H1 (cell line): ENCODE results near the gene MRPS14. TPM values are rescaled to one million over a fixed set of nuclear protein-coding genes. Genes with fewer than 3 reads are reported as not detected.

Source experiments
- CTCF ChIA-PET: fragments of 300-600 bp; sonication (Branson Sonifier 250); formaldehyde crosslinking; loops from one replicate; lab custom pipeline; 2021; ENCODE audit not compliant: partially characterized antibody; lab: Charles Lee
- POLR2A ChIA-PET: fragments of 300-600 bp; sonication (Branson Sonifier 250); formaldehyde crosslinking; loops from one replicate; lab custom pipeline; 2021; ENCODE audit warnings: inconsistent platforms; ENCODE audit not compliant: partially characterized antibody; lab: Charles Lee
- DNase-seq, 2 experiments: peaks; one replicate each; pipeline versions ENCODE4 v3.0.0 to v3.0.0-alpha.2; 2010 to 2022; ENCODE audit warnings: low spot score in 2 of 2, low read depth in 1 of 2, mixed read lengths in 1 of 2
- FAIRE-seq: peaks from 2 replicates; lab custom pipeline; 2011; peaks lifted over from hg19 to GRCh38; lab: Jason Lieb, UNC
- H2AFZ ChIP-seq: 2 replicates; pipeline ENCODE4 v1.8.1; 2012; ENCODE audit warnings: low read length, inconsistent platforms
- H2AK5ac ChIP-seq: 2 replicates; pipeline ENCODE4 v1.6.1; 2013; ENCODE audit warnings: low read depth, low read length
- H2BK120ac ChIP-seq: replicated peaks from 2 replicates; pipeline ENCODE3; 2013; ENCODE audit warnings: low read depth, low read length, inconsistent platforms
- H2BK12ac ChIP-seq: 2 replicates; pipeline ENCODE4 v1.6.1; 2013; ENCODE audit warnings: low read depth, low read length
- H2BK15ac ChIP-seq: 2 replicates; pipeline ENCODE4 v1.6.1; 2013; ENCODE audit warnings: low read length
- H2BK20ac ChIP-seq: 2 replicates; pipeline ENCODE4 v1.6.1; 2013; ENCODE audit warnings: low read length
- H2BK5ac ChIP-seq: 2 replicates; pipeline ENCODE4 v1.6.1; 2013; ENCODE audit warnings: low read depth, low read length
- H3K14ac ChIP-seq: 2 replicates; pipeline ENCODE4 v1.6.1; 2013; ENCODE audit warnings: inconsistent platforms; ENCODE audit not compliant: insufficient read length
- H3K18ac ChIP-seq: 2 replicates; pipeline ENCODE4 v1.6.1; 2013; ENCODE audit warnings: low read length; ENCODE audit errors: extremely low read depth
- H3K23ac ChIP-seq: 2 replicates; pipeline ENCODE4 v1.6.1; 2013; ENCODE audit warnings: inconsistent platforms; ENCODE audit not compliant: insufficient read length
- H3K23me2 ChIP-seq: 2 replicates; pipeline ENCODE4 v1.6.1; 2013; ENCODE audit warnings: low read depth, low read length
- H3K27ac ChIP-seq: 2 replicates; pipeline ENCODE4 v1.6.1; 2011; ENCODE audit warnings: low read depth, low read length, inconsistent platforms
- H3K27me3 ChIP-seq, 4 experiments: replicated peaks in 1 of 4; 1 replicate in 1 of 4; 2 replicates in 3 of 4; pipeline versions ENCODE4 v1.6.1 to v1.8.1; 2011 to 2013; ENCODE audit warnings: low read length in 3 of 4, mild to moderate bottlenecking in 3 of 4, inconsistent platforms in 2 of 4, mixed read lengths in 2 of 4, moderate library complexity in 1 of 4; ENCODE audit not compliant: control insufficient read depth in 3 of 4, insufficient read depth in 3 of 4; ENCODE audit errors: extremely low read depth in 1 of 4
- H3K36me3 ChIP-seq, 4 experiments: 2 replicates each; pipeline versions ENCODE4 v1.6.1 to v1.8.1; 2011 to 2013; ENCODE audit warnings: mild to moderate bottlenecking in 4 of 4, low read length in 3 of 4, moderate library complexity in 2 of 4, control low read depth in 1 of 4, inconsistent platforms in 1 of 4; ENCODE audit not compliant: insufficient read depth in 4 of 4, control insufficient read depth in 2 of 4
- H3K4ac ChIP-seq: replicated peaks from 2 replicates; pipeline ENCODE3; 2013; ENCODE audit warnings: low read length, low read depth, mixed read lengths, inconsistent platforms; ENCODE audit not compliant: insufficient read length
- H3K4me1 ChIP-seq, 4 experiments: replicated peaks in 1 of 4; 1 replicate in 1 of 4; 2 replicates in 3 of 4; pipeline versions ENCODE4 v1.6.1 to v1.8.1; 2011 to 2013; ENCODE audit warnings: low read length in 3 of 4, inconsistent platforms in 2 of 4, mixed read lengths in 1 of 4; ENCODE audit not compliant: insufficient read depth in 4 of 4, control insufficient read depth in 3 of 4
- H3K4me2 ChIP-seq, 2 experiments: 2 replicates each; pipeline versions ENCODE4 v1.6.1 to v1.8.1; 2011 to 2013; ENCODE audit warnings: low read depth in 2 of 2, low read length in 2 of 2, control low read depth in 1 of 2, inconsistent platforms in 1 of 2, mild to moderate bottlenecking in 1 of 2; ENCODE audit not compliant: insufficient read depth in 1 of 2
- H3K4me3 ChIP-seq, 4 experiments: fragments of 200-600, 300-600 bp in 1 of 4; sonication (generic), shearing (Covaris generic), sonication (Bioruptor Twin) in 1 of 4; 2 replicates each; pipeline versions ENCODE4 v1.5.1 to v1.8.1; 2011 to 2016; ENCODE audit warnings: low read length in 4 of 4, low read depth in 3 of 4, control low read depth in 2 of 4, inconsistent platforms in 2 of 4, mild to moderate bottlenecking in 2 of 4, mixed read lengths in 1 of 4, moderate library complexity in 1 of 4; ENCODE audit not compliant: insufficient read depth in 2 of 4; ENCODE audit errors: extremely low read depth in 1 of 4
- H3K56ac ChIP-seq: replicated peaks from 2 replicates; pipeline ENCODE3; 2013; ENCODE audit warnings: low read depth, mild to moderate bottlenecking, mixed read lengths, low read length, inconsistent platforms; ENCODE audit not compliant: insufficient read length
- H3K79me1 ChIP-seq: 2 replicates; pipeline ENCODE4 v1.6.1; 2013; ENCODE audit warnings: low read depth, low read length, control low read depth
- H3K79me2 ChIP-seq, 2 experiments: 2 replicates each; pipeline versions ENCODE4 v1.6.1 to v1.8.1; 2012 to 2013; ENCODE audit warnings: low read length in 2 of 2, mild to moderate bottlenecking in 2 of 2, inconsistent platforms in 1 of 2; ENCODE audit not compliant: insufficient read depth in 2 of 2, control insufficient read depth in 1 of 2
- H3K9ac ChIP-seq, 4 experiments: replicated peaks in 1 of 4; 1 replicate in 1 of 4; 2 replicates in 3 of 4; pipeline versions ENCODE4 v1.6.1 to v1.8.1; 2011 to 2013; ENCODE audit warnings: low read depth in 3 of 4, low read length in 3 of 4, control low read depth in 2 of 4, mild to moderate bottlenecking in 2 of 4, moderate library complexity in 2 of 4, inconsistent platforms in 1 of 4; ENCODE audit errors: extremely low read depth in 1 of 4
- H3K9me3 ChIP-seq, 2 experiments: 2 replicates each; pipeline versions ENCODE4 v1.6.1 to v1.8.1; 2012 to 2013; ENCODE audit warnings: mild to moderate bottlenecking in 2 of 2, moderate library complexity in 2 of 2, control low read depth in 1 of 2, inconsistent platforms in 1 of 2, low read depth in 1 of 2, low read length in 1 of 2, mixed read lengths in 1 of 2; ENCODE audit not compliant: insufficient read depth in 2 of 2
- H4K20me1 ChIP-seq, 2 experiments: replicated peaks in 1 of 2; 2 replicates each; pipeline versions ENCODE3 to v1.8.1; 2011 to 2013; ENCODE audit warnings: inconsistent platforms in 2 of 2, low read length in 2 of 2, mild to moderate bottlenecking in 1 of 2; ENCODE audit not compliant: insufficient read depth in 2 of 2, control insufficient read depth in 1 of 2
- H4K5ac ChIP-seq: 2 replicates; pipeline ENCODE4 v1.6.1; 2013; ENCODE audit warnings: low read length, low read depth, mixed read lengths, inconsistent platforms; ENCODE audit not compliant: insufficient read length
- H4K8ac ChIP-seq: 2 replicates; pipeline ENCODE4 v1.8.0; 2013; ENCODE audit warnings: mild to moderate bottlenecking, moderate library complexity, low read length, inconsistent platforms; ENCODE audit not compliant: insufficient read depth; ENCODE audit errors: extremely low read depth
- H4K91ac ChIP-seq: replicated peaks from 2 replicates; pipeline ENCODE3; 2013; ENCODE audit warnings: low read length, mixed read lengths, inconsistent platforms; ENCODE audit not compliant: insufficient read length
- RNF2 ChIP-seq: fragments of 200-900, 300-1000 bp; sonication (generic); IDR thresholded peaks from 2 replicates; pipeline ENCODE4 v1.7.1; 2016; ENCODE audit warnings: borderline replicate concordance, low read depth, mild to moderate bottlenecking, antibody characterized with exemption, low read length; ENCODE audit not compliant: poor library complexity, severe bottlenecking; ENCODE audit errors: missing control alignments
- WGBS, 2 experiments: shearing (Covaris generic) in 1 of 2; methylation state at CpG; one replicate each; pipeline versions ENCODE4 v1.1.6 to v1.1.7; 2013 to 2015; ENCODE audit warnings: low lambda C conversion rate in 2 of 2, mixed read lengths in 2 of 2, inconsistent platforms in 1 of 2, low coverage in 1 of 2, missing lambda C conversion rate in 1 of 2; ENCODE audit not compliant: insufficient replicate concordance in 2 of 2, insufficient coverage in 1 of 2, insufficient read length in 1 of 2; ENCODE audit errors: extremely low coverage in 1 of 2, missing lambda C conversion rate in 1 of 2; 5-methylcytosine and 5-hydroxymethylcytosine counted together
- polyA plus RNA-seq, 7 experiments: library from polyadenylated mRNA; depleted of rRNA in 3 of 7; stranded (reverse) in 5 of 7; unstranded in 2 of 7; fragments of >200 nt in 5 of 7; fragments of 200-250 nt in 2 of 7; gene quantifications; 1 replicate in 5 of 7; 2 replicates in 1 of 7; 4 replicates in 1 of 7; pipeline versions ENCODE4 v1.2.1 to v1.2.3, GENCODE V29; 2011 to 2013; ENCODE audit warnings: missing spikeins in 2 of 7, mixed read lengths in 2 of 7
- total RNA-seq: library from RNA; stranded (reverse); fragmentation: NEBNext Ultra II Directional; extraction: Animal tissue kit (Norgen Biotek cat#: 25700); gene quantifications from 2 replicates; pipeline ENCODE4 v1.2.1, GENCODE V29; 2021

MRPS14 gene
- total and polyA plus RNA-seq, 2 of the 8 experiments (the other 6 are each of a cell fraction or from before 2014, with no cell fraction given): 27.5 to 38.7 TPM

DNA sequence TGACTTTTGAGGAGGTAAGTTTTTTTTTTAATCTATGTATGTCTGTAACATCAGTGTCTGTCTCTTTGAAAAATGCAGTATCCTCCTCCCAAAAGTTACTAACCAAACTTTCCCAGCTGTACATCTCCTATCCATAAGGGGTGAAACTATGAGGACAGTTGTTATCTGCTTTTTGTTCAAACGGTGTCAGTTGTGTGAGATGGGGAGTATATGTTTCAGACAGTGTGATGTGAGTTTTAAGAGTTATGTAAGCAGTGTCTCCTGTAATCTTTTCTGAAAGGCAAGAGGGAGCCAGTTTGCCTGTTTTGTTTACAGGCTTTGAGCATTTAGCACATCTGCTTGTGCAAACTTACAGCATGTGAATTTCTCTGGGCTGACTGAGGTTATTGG, 58.3 kb downstream of the MRPS14 start:
- Histone ChIP-seq H2BK120ac (no peak overlapping the region), H3K4me2 (no peak overlapping the region), H3K14ac (no peak overlapping the region), H4K5ac (no peak overlapping the region), H3K18ac (no peak overlapping the region), H2BK15ac (no peak overlapping the region), H3K9ac (no peak overlapping the region), H4K20me1 (peaks cover 2 to 3% of the 10 kb centered on the region in 2 experiments), H3K9me3 (no peaks in the 10 kb centered on the region), H2BK20ac (no peak overlapping the region), H3K79me2 (peaks cover 0 to 12% of the 10 kb centered on the region in 2 experiments; a peak in 2 of 4 replicates), H3K79me1 (no peaks in the 10 kb centered on the region), H3K27ac (no peak overlapping the region), H3K23ac (no peak overlapping the region), H3K4me1 (peaks cover 0 to 2% (median 0%) of the 10 kb centered on the region in 4 experiments; a peak in 1 of 7 replicates), H4K8ac (no peak overlapping the region), H3K36me3 (peaks cover 10 to 62% (median 17%) of the 10 kb centered on the region in 4 experiments), H3K4me3 (no peak overlapping the region), H3K27me3 (no peaks in the 10 kb centered on the region), H2AFZ (no peak overlapping the region), H3K56ac (no peak overlapping the region), H4K91ac (no peak overlapping the region), H2BK12ac (no peak overlapping the region), H2AK5ac (no peak overlapping the region), H2BK5ac (no peak overlapping the region), H3K4ac (no peak overlapping the region), H3K23me2 (no peaks in the 10 kb centered on the region)
- no peak for FAIRE-seq
- DNase-seq: no peak
- WGBS, 2 experiments: 88 to 100% methylated on average over 1 of the region's 1 CpG
- CTCF ChIA-PET: interaction anchor here (1.1 to 1.2 kb wide), 2 partner anchors 17 to 22 kb away, joined by 4 read pairs; no protein-coding TSS in a partner anchor
- POLR2A ChIA-PET: interaction anchor here (1.1 to 2.3 kb wide), 3 partner anchors 10 to 23 kb away, joined by 3 to 11 read pairs (median 3); no protein-coding TSS in a partner anchor
- TF ChIP-seq RNF2: no peak
